BJ (cell line): ENCODE results near the gene ACER3. TPM values are rescaled to one million over a fixed set of nuclear protein-coding genes. Genes with fewer than 3 reads are reported as not detected.
"Not testable (repeated sequence)": the region's sequence is repeated elsewhere in the genome, so short reads cannot be mapped to it uniquely, and the experiment has no call there.

Experiments
- CTCF ChIA-PET: fragments of 350-600 bp; formaldehyde crosslinking; extraction: SDS; loops from one replicate; lab custom pipeline; 2021; ENCODE audit warnings: antibody characterized with exemption, inconsistent platforms; lab: Yijun Ruan, JAX
- POLR2A ChIA-PET: fragments of 300-600 bp; sonication (Branson Sonifier 250); formaldehyde crosslinking; extraction: SDS; loops from one replicate; lab custom pipeline; 2021; ENCODE audit warnings: antibody characterized with exemption; lab: Charles Lee
- DNase-seq: peaks from one replicate; pipeline ENCODE4 v3.0.0-alpha.2; 2011; ENCODE audit warnings: low read depth
- H3K27me3 ChIP-seq: 2 replicates; pipeline ENCODE4 v1.6.0; 2011; ENCODE audit warnings: low read length; ENCODE audit not compliant: control insufficient read depth, insufficient read depth
- H3K36me3 ChIP-seq: 2 replicates; pipeline ENCODE4 v1.5.1; 2011; ENCODE audit warnings: low read length; ENCODE audit not compliant: control insufficient read depth, insufficient read depth
- H3K4me3 ChIP-seq: 2 replicates; pipeline ENCODE4 v1.5.1; 2011; ENCODE audit warnings: low read depth, mild to moderate bottlenecking, control low read depth, low read length
- CTCF ChIP-seq: IDR thresholded peaks from 2 replicates; pipeline ENCODE4 v1.5.1; 2011; ENCODE audit warnings: low read depth, mild to moderate bottlenecking, control low read depth, inconsistent platforms, low read length, moderate library complexity; ENCODE audit not compliant: insufficient read depth
- polyA plus RNA-seq: library from polyadenylated mRNA; depleted of rRNA; stranded (reverse); fragments of >200 nt; gene quantifications from 2 replicates; pipeline ENCODE4 v1.2.3, GENCODE V29; 2011

The ACER3 gene
- polyA plus RNA-seq, 1 experiment = 9.7 TPM

- no peak for DNase-seq
- ChIA-PET POLR2A (no interaction called here), CTCF (interaction anchor here (0.7 to 1.8 kb wide), 4 partner anchors 22 to 163 kb away, joined by 3 to 4 read pairs (median 3); no protein-coding TSS in a partner anchor)
- Histone ChIP-seq H3K27me3 (no peaks in the 10 kb centered on the region), H3K4me3 (no peak overlapping the region), H3K36me3 (no peaks in the 10 kb centered on the region)
- no peak for TF ChIP-seq CTCF
These were observed 36.5 kb downstream of the ACER3 start for GRCh38 chr11:76897233-76897632.

GRCh38 chr11:76901144-76901543 lies 40.4 kb downstream of the ACER3 start:
- Histone ChIP-seq H3K36me3 (no peaks in the 10 kb centered on the region), H3K27me3 (no peaks in the 10 kb centered on the region), H3K4me3 (no peak overlapping the region)
- CTCF ChIA-PET = interaction anchor here (1.1 to 2.4 kb wide), 3 partner anchors 18 to 98 kb away, joined by 3 to 10 read pairs (median 3); no protein-coding TSS in a partner anchor
- DNase-seq = no peak
- TF ChIP-seq CTCF = no peak
- POLR2A ChIA-PET = no interaction called here

- H3K27me3 ChIP-seq, H3K36me3 ChIP-seq, POLR2A ChIA-PET, DNase-seq, H3K4me3 ChIP-seq: not testable (repeated sequence)
- CTCF ChIA-PET = interaction anchor here (0.8 to 2.4 kb wide), 6 partner anchors 10 to 98 kb away, joined by 3 to 10 read pairs (median 3); no protein-coding TSS in a partner anchor
These were observed 40.9 kb downstream of the ACER3 start for GRCh38 chr11:76901622-76902021.

GRCh38 chr11:76902121-76903014 lies 41.6 kb downstream of the ACER3 start:
- POLR2A ChIA-PET = no interaction called here
- no peak overlapping the region for H3K4me3 ChIP-seq
- CTCF ChIA-PET = interaction anchor here (0.8 to 2.4 kb wide), 7 partner anchors 10 to 181 kb away, joined by 3 to 10 read pairs (median 3); no protein-coding TSS in a partner anchor
- TF ChIP-seq CTCF = no peak
- no peaks in the 10 kb centered on the region for H3K27me3 ChIP-seq
- H3K36me3 ChIP-seq = no peaks in the 10 kb centered on the region
- DNase-seq = no peak

GRCh38 chr11:76903325-76903724 lies 42.6 kb downstream of the ACER3 start:
- ChIA-PET CTCF (no interaction called here), POLR2A (no interaction called here)

More at GRCh38 chr11:76903325-76903724, 42.6 kb downstream of the ACER3 start:
- no peak for DNase-seq
- Histone ChIP-seq H3K4me3 (no peak overlapping the region), H3K36me3 (no peaks in the 10 kb centered on the region), H3K27me3 (no peaks in the 10 kb centered on the region)
- no peak for TF ChIP-seq CTCF
